Natural killer cell (primary cell): ENCODE results near the gene NEURL1B. TPM values are rescaled to one million over a fixed set of nuclear protein-coding genes. Genes with fewer than 3 reads are reported as not detected.

Source experiments
- ATAC-seq, 3 donors: fragments of 150-1000 bp in 2 of 3; fragments of 200-7000 bp in 1 of 3; cut with Tn5 transposase; 1 replicate in 1 of 3; 2 replicates in 2 of 3; pipeline ENCODE4 v1.10.0; 2021; ENCODE audit warnings: mild to moderate bottlenecking in 2 of 3, moderate library complexity in 2 of 3
- DNase-seq, 2 donors: peaks; one replicate each; pipeline versions ENCODE4 v3.0.0 to v3.0.0-alpha.2; 2013 to 2021; ENCODE audit warnings: mixed read lengths in 1 of 2
- H3K27ac ChIP-seq: one replicate; pipeline ENCODE4 v1.5.1; 2013; ENCODE audit warnings: mild to moderate bottlenecking, low read length
- H3K27me3 ChIP-seq: one replicate; pipeline ENCODE4 v1.6.1; 2013; ENCODE audit warnings: low read length; ENCODE audit not compliant: control insufficient read depth, insufficient read depth
- H3K36me3 ChIP-seq: one replicate; pipeline ENCODE4 v1.6.1; 2013; ENCODE audit warnings: low read length; ENCODE audit not compliant: control insufficient read depth, insufficient read depth
- H3K4me1 ChIP-seq: one replicate; pipeline ENCODE4 v1.6.1; 2013; ENCODE audit warnings: low read length; ENCODE audit not compliant: control insufficient read depth, insufficient read depth
- H3K4me3 ChIP-seq: one replicate; pipeline ENCODE4 v1.5.1; 2013; ENCODE audit warnings: low read length
- H3K9me3 ChIP-seq: one replicate; pipeline ENCODE4 v1.6.1; 2013; ENCODE audit warnings: low read length; ENCODE audit not compliant: control insufficient read depth, insufficient read depth
- H3K27ac Mint-ChIP-seq, 2 donors: one replicate each; pipeline ENCODE4 v1.8.0; 2022; ENCODE audit warnings: mild to moderate bottlenecking in 2 of 2, mixed read lengths in 2 of 2, moderate library complexity in 1 of 2
- H3K27me3 Mint-ChIP-seq, 2 donors: one replicate each; pipeline ENCODE4 v1.8.0; 2022; ENCODE audit warnings: low read depth in 2 of 2, mixed read lengths in 2 of 2
- H3K36me3 Mint-ChIP-seq: one replicate; pipeline ENCODE4 v1.8.0; 2022; ENCODE audit warnings: mixed read lengths
- H3K4me1 Mint-ChIP-seq, 2 donors: one replicate each; pipeline ENCODE4 v1.8.0; 2022; ENCODE audit warnings: mixed read lengths in 2 of 2
- H3K4me3 Mint-ChIP-seq: one replicate; pipeline ENCODE4 v1.8.0; 2022; ENCODE audit warnings: mild to moderate bottlenecking, moderate library complexity, mixed read lengths
- H3K9me3 Mint-ChIP-seq, 2 donors: one replicate each; pipeline ENCODE4 v1.8.0; 2022; ENCODE audit warnings: mixed read lengths in 2 of 2
- CTCF ChIP-seq: fragments of 200-600 bp; IDR thresholded peaks from one replicate; pipeline ENCODE4 v1.8.0; 2022; ENCODE audit warnings: antibody characterized with exemption
- WGBS: methylation state at CpG from one replicate; pipeline ENCODE4 v1.1.7; 2013; ENCODE audit warnings: missing lambda C conversion rate; ENCODE audit not compliant: insufficient coverage; 5-methylcytosine and 5-hydroxymethylcytosine counted together
- intact Hi-C: fragments of 100-400 bp; cut with micrococcal nuclease; formaldehyde crosslinking; loops from one replicate; pipeline ENCODE4 v1.14.2; 2022
- total RNA-seq, 4 donors: library from RNA; stranded (reverse); fragments of 120-200 nt in 1 of 4; gene quantifications; one replicate each; pipeline versions ENCODE4 v1.2.3 to v1.2.4, GENCODE V29; 2013 to 2022

Gene NEURL1B
- total RNA-seq, 3 donors from 2014 or later (not counting 1 experiment from before 2014, with no cell fraction given): 0.28 to 0.54 (median 0.45) TPM

- no peak for ATAC-seq
- peaks cover 21% of the 10 kb centered on the region for H3K4me1 ChIP-seq
- H3K4me3 ChIP-seq: no peak overlapping the region
- H3K27me3 ChIP-seq: no peaks in the 10 kb centered on the region
- H3K27me3 Mint-ChIP-seq: no peaks in the 10 kb centered on the region
- no peaks in the 10 kb centered on the region for H3K9me3 Mint-ChIP-seq
- no peaks in the 10 kb centered on the region for H3K9me3 ChIP-seq
- DNase-seq: no peak
- no peak overlapping the region for H3K4me3 Mint-ChIP-seq
- intact Hi-C loops: no loop called here
- no peaks in the 10 kb centered on the region for H3K36me3 Mint-ChIP-seq
- no peak overlapping the region for H3K27ac ChIP-seq
- TF ChIP-seq CTCF: no peak
- 95% methylated on average over 5 of the region's 6 CpGs for WGBS
- H3K27ac Mint-ChIP-seq: no peak overlapping the region
- no peaks in the 10 kb centered on the region for H3K36me3 ChIP-seq
- peaks cover 5 to 14% of the 10 kb centered on the region in 2 donors for H3K4me1 Mint-ChIP-seq
Observed at GRCh38 chr5:172692451-172692850, 51.4 kb downstream of the NEURL1B start.

GRCh38 chr5:172692981-172693380 is 51.9 kb downstream of the NEURL1B start:
- no peaks in the 10 kb centered on the region for H3K27me3 ChIP-seq
- no peak for DNase-seq
- Mint-ChIP-seq H3K27ac (no peak overlapping the region), H3K27me3 (no peaks in the 10 kb centered on the region), H3K9me3 (no peaks in the 10 kb centered on the region), H3K36me3 (no peaks in the 10 kb centered on the region), H3K4me3 (no peak overlapping the region), H3K4me1 (peaks cover 9 to 18% of the 10 kb centered on the region in 2 donors)
- H3K27ac ChIP-seq: no peak overlapping the region
- ATAC-seq: no peak
- peaks cover 24% of the 10 kb centered on the region for H3K4me1 ChIP-seq
- 93% methylated on average over 2 of the region's 2 CpGs for WGBS
- H3K36me3 ChIP-seq: no peaks in the 10 kb centered on the region
- no peak overlapping the region for H3K4me3 ChIP-seq
- TF ChIP-seq CTCF: no peak
- H3K9me3 ChIP-seq: no peaks in the 10 kb centered on the region
- intact Hi-C loops: no loop called here

GRCh38 chr5:172694061-172694460 is 53.0 kb downstream of the NEURL1B start:
- intact Hi-C loops: no loop called here
- Mint-ChIP-seq H3K36me3 (no peaks in the 10 kb centered on the region), H3K9me3 (no peaks in the 10 kb centered on the region), H3K27ac (no peak overlapping the region), H3K4me1 (peaks cover 9 to 13% of the 10 kb centered on the region in 2 donors), H3K4me3 (no peak overlapping the region), H3K27me3 (peaks cover 0 to under 1% of the 10 kb centered on the region in 2 donors)
- WGBS: 91% methylated on average over 4 of the region's 4 CpGs
- Histone ChIP-seq H3K27ac (no peak overlapping the region), H3K36me3 (no peaks in the 10 kb centered on the region), H3K27me3 (no peaks in the 10 kb centered on the region), H3K4me3 (no peak overlapping the region), H3K9me3 (no peaks in the 10 kb centered on the region), H3K4me1 (peaks cover 14% of the 10 kb centered on the region)
- DNase-seq: no peak
- ATAC-seq: no peak
- no peak for TF ChIP-seq CTCF

- Mint-ChIP-seq H3K9me3 (no peaks in the 10 kb centered on the region), H3K4me1 (peaks cover 9 to 13% of the 10 kb centered on the region in 2 donors), H3K36me3 (no peaks in the 10 kb centered on the region), H3K27ac (no peak overlapping the region), H3K27me3 (peaks cover 4 to 5% of the 10 kb centered on the region in 2 donors), H3K4me3 (no peak overlapping the region)
- Histone ChIP-seq H3K27ac (no peak overlapping the region), H3K4me1 (peaks cover 13% of the 10 kb centered on the region), H3K9me3 (no peaks in the 10 kb centered on the region), H3K27me3 (no peaks in the 10 kb centered on the region), H3K4me3 (no peak overlapping the region), H3K36me3 (no peaks in the 10 kb centered on the region)
- ATAC-seq: no peak
- intact Hi-C loops: no loop called here
- 97% methylated on average over 8 of the region's 8 CpGs for WGBS
- no peak for TF ChIP-seq CTCF
- no peak for DNase-seq
Observed at GRCh38 chr5:172694541-172694940, 53.5 kb downstream of the NEURL1B start.
